Measurements from ENCODE around the gene IFT74. TPM values are rescaled to one million over a fixed set of nuclear protein-coding genes. Genes with fewer than 3 reads are reported as not detected.

Gene IFT74
- 10 to 100 TPM; 23.0 to 40.0 (median 29.9) TPM for total RNA-seq

- no peaks in the 10 kb centered on the region for H3K27me3 ChIP-seq
- H3K27ac ChIP-seq = peak within 1 kb of the TSS; percentile 64 to 88 (median 83)
- peak; percentile 99 for DNase-seq
- H3K4me1 ChIP-seq = peaks cover 5 to 9% of the 10 kb centered on the region in 2 donors
- TF ChIP-seq POLR2A (IDR thresholded peaks at IDR 0.05) (peak; percentile 15 to 87), CTCF (IDR thresholded peaks at IDR 0.05) (no peak)
- peak within 1 kb of the TSS; percentile 45 to 85 (median 50) for H3K4me3 ChIP-seq (replicated peaks in 1 of 3)
- H3K9me3 ChIP-seq = no peaks in the 10 kb centered on the region
- intact Hi-C loops (cut with DNase I) = loop anchor here (5.0 kb wide), 1 partner anchor 64 kb away; the partner anchor contains the start of gene CAAP1
- WGBS, 2 donors = 1% methylated on average over 52 to 53 of the region's 53 CpGs
- no peaks in the 10 kb centered on the region for H3K36me3 ChIP-seq
Measured at GRCh38 chr9:26955921-26956859, at the start of gene IFT74. IFT74 (plus strand) TSS chr9:26956412; CDS start chr9:26961968, 5,556 bp downstream.

GRCh38 chr9:26913138-26913668 is 43.0 kb upstream of the IFT74 start:
- no peak for TF ChIP-seq CTCF (IDR thresholded peaks at IDR 0.05)
- Histone ChIP-seq H3K4me3 (replicated peaks in 1 of 3) (no peak overlapping the region), H3K27me3 (no peaks in the 10 kb centered on the region), H3K4me1 (no peaks in the 10 kb centered on the region), H3K36me3 (peaks cover 7 to 18% of the 10 kb centered on the region in 2 donors), H3K9me3 (no peaks in the 10 kb centered on the region), H3K27ac (no peak overlapping the region)
- DNase-seq = no peak
- intact Hi-C loops (cut with DNase I) = no loop called here
- WGBS, 2 donors = 89 to 97% methylated on average over 2 of the region's 2 CpGs

GRCh38 chr9:26919698-26920097 is 36.5 kb upstream of the IFT74 start:
- 68 to 93% methylated on average over 1 of the region's 1 CpG for WGBS, 2 donors
- Histone ChIP-seq H3K27ac (no peak overlapping the region), H3K4me1 (no peaks in the 10 kb centered on the region), H3K4me3 (replicated peaks in 1 of 3) (no peak overlapping the region), H3K27me3 (no peaks in the 10 kb centered on the region), H3K9me3 (no peaks in the 10 kb centered on the region), H3K36me3 (peaks cover 24 to 33% of the 10 kb centered on the region in 2 donors)
- TF ChIP-seq POLR2A (IDR thresholded peaks at IDR 0.05) (no peak), CTCF (IDR thresholded peaks at IDR 0.05) (no peak)
- intact Hi-C loops (cut with DNase I) = no loop called here
- no peak for DNase-seq

GRCh38 chr9:26925609-26926008 is 30.6 kb upstream of the IFT74 start:
- H3K9me3 ChIP-seq = no peaks in the 10 kb centered on the region
- H3K27ac ChIP-seq = no peak overlapping the region
- H3K27me3 ChIP-seq = no peaks in the 10 kb centered on the region
- intact Hi-C loops (cut with DNase I) = no loop called here
- 97 to 99% methylated on average over 4 of the region's 4 CpGs for WGBS, 2 donors
- DNase-seq = no peak
- no peak for TF ChIP-seq POLR2A (IDR thresholded peaks at IDR 0.05)
- H3K4me3 ChIP-seq (replicated peaks in 1 of 3) = no peak overlapping the region
- H3K4me1 ChIP-seq = no peaks in the 10 kb centered on the region
- peaks cover 18 to 46% of the 10 kb centered on the region in 2 donors for H3K36me3 ChIP-seq

GRCh38 chr9:26928902-26929495 is 27.2 kb upstream of the IFT74 start:
- intact Hi-C loops (cut with DNase I) = no loop called here
- TF ChIP-seq POLR2A (IDR thresholded peaks at IDR 0.05) (no peak), CTCF (IDR thresholded peaks at IDR 0.05) (no peak)
- peak in 1 of 2 donors; percentile 3 for DNase-seq
- Histone ChIP-seq H3K4me1 (no peaks in the 10 kb centered on the region), H3K27ac (no peak overlapping the region), H3K36me3 (peaks cover 12 to 27% of the 10 kb centered on the region in 2 donors), H3K4me3 (replicated peaks in 1 of 3) (no peak overlapping the region), H3K9me3 (no peaks in the 10 kb centered on the region), H3K27me3 (no peaks in the 10 kb centered on the region)
- 96 to 97% methylated on average over 8 of the region's 8 CpGs for WGBS, 2 donors
